Measurements from ENCODE around the gene LAMC3.

Gene LAMC3

DNA sequence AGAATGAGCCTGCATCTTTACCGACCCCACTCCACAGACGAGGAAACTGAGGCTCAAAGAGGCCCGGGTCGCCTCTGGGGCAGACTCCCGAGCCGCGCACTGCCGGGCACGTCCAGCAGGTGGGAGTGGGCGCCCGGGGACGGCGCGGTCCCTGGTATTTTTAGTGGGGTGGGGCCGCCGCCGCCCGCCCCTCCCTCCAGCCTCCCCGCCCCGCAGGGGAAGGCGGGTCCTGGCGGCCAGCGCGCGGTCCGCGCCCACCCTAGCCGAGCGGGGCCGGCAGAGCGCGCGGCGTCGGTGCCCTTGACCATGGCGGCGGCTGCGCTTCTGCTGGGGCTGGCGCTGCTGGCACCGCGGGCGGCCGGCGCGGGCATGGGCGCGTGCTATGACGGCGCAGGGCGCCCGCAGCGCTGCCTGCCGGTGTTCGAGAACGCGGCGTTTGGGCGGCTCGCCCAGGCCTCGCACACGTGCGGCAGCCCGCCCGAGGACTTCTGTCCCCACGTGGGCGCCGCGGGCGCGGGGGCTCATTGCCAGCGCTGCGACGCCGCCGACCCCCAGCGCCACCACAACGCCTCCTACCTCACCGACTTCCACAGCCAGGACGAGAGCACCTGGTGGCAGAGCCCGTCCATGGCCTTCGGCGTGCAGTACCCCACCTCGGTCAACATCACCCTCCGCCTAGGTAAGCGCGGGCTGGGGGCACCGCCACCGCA, at the start of gene LAMC3:
TSS of gene LAMC3 (plus strand) at position 266 of the 710 bp plus-strand sequence. CDS start at position 307, 41 bp downstream.
- peak within 1 kb of the TSS in 5 of 11 experiments; percentile 5 to 45 (median 15); a peak in 4 of 22 replicates for H3K9ac ChIP-seq
- no peak for TF ChIP-seq Cebpa-rat (IDR thresholded peaks at IDR 0.05)
- H4K20me1 ChIP-seq, result peaks cover 0 to 11% (median 0%) of the 10 kb centered on the region in 11 experiments; a peak in 5 of 22 replicates
- no peak within 1 kb of the TSS for H3K27ac ChIP-seq
- no peaks in the 10 kb centered on the region for H3K36me3 ChIP-seq
- peak within 1 kb of the TSS in 9 of 10 experiments; percentile 22 to 60 (median 43); a peak in 15 of 20 replicates for H3K4me3 ChIP-seq
- peaks cover 22 to 38% (median 30%) of the 10 kb centered on the region in 11 experiments for H3K27me3 ChIP-seq
- H3K4me1 ChIP-seq, result peaks cover 0 to 14% (median 10%) of the 10 kb centered on the region in 10 experiments; a peak in 9 of 20 replicates
- peak within 1 kb of the TSS; percentile 39 to 80 (median 57); a peak in 21 of 22 replicates for H3K4me2 ChIP-seq
- H3K9me3 ChIP-seq (replicated peaks in 1 of 11), result no peaks in the 10 kb centered on the region

- Histone ChIP-seq H3K4me2 (no peak overlapping the region), H3K4me3 (no peak overlapping the region), H3K27ac (no peak overlapping the region), H3K27me3 (no peaks in the 10 kb centered on the region), H3K9ac (no peak overlapping the region), H3K36me3 (no peaks in the 10 kb centered on the region), H4K20me1 (no peaks in the 10 kb centered on the region), H3K4me1 (peaks cover 0 to 15% (median 0%) of the 10 kb centered on the region in 10 experiments; a peak in 3 of 20 replicates), H3K9me3 (replicated peaks in 1 of 11) (peaks cover 11 to 35% (median 25%) of the 10 kb centered on the region in 11 experiments; a peak in 21 of 22 replicates)
- TF ChIP-seq Cebpa-rat (IDR thresholded peaks at IDR 0.05), result no peak
These were observed 49.1 kb upstream of the LAMC3 start for GRCh38 chr9:130959809-130960334.

- no peak for TF ChIP-seq Cebpa-rat (IDR thresholded peaks at IDR 0.05)
- Histone ChIP-seq H3K4me1 (peaks cover 0 to 15% (median 0%) of the 10 kb centered on the region in 10 experiments; a peak in 3 of 20 replicates), H3K27me3 (no peaks in the 10 kb centered on the region), H3K9me3 (replicated peaks in 1 of 11) (peaks cover 11 to 43% (median 26%) of the 10 kb centered on the region in 11 experiments; a peak in 21 of 22 replicates), H4K20me1 (no peaks in the 10 kb centered on the region), H3K9ac (no peak overlapping the region), H3K36me3 (no peaks in the 10 kb centered on the region), H3K4me2 (no peak overlapping the region), H3K4me3 (no peak overlapping the region), H3K27ac (no peak overlapping the region)
These were observed 48.2 kb upstream of the LAMC3 start for GRCh38 chr9:130960522-130961378.

DNA sequence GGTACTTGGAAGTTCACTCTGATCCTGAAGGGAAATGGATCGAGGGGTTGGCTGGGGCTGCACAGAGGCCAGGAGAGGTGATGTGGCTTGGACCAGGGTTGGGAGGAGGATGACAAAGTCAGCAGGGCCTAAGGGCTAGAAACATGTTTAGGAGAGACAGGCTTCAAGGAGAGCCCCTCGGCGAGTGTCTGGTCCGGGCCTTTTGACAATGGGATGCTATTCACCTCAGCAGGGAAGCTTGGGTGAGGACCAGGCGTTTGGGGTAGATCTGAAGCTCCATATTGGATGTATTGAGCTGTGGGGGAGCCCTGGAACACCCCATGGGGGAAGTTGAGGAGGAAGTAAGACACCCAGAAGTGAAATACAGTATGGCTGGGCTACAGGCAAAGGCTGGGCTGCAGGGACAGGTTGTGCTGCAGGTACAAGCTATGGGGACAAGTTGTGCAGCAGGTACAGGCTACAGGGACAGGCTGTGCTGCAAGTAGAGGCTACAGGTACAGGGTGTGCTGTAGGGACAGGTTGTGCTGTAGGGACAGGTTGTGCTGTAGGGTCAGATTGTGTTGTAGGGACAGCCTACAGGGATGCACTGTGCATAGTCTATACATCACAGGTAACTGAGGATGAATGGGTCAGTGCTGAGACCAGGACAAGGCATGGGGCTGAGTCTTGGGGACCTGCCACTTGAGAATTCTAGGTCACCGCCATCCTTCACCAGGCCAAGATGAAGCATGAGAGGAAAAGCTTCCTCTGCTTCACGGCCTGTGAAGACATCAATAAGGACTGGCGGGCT, 47.3 kb upstream of the LAMC3 start:
- Histone ChIP-seq H3K36me3 (no peaks in the 10 kb centered on the region), H3K9ac (no peak overlapping the region), H3K4me2 (peak overlapping the region in 2 of 11 experiments; percentile 24 to 27; a peak in 1 of 22 replicates), H3K27ac (no peak overlapping the region), H3K9me3 (replicated peaks in 1 of 11) (peaks cover 11 to 44% (median 26%) of the 10 kb centered on the region in 11 experiments; a peak in 21 of 22 replicates), H4K20me1 (no peaks in the 10 kb centered on the region), H3K4me3 (no peak overlapping the region), H3K27me3 (no peaks in the 10 kb centered on the region), H3K4me1 (peaks cover 0 to 15% (median 0%) of the 10 kb centered on the region in 10 experiments; a peak in 4 of 20 replicates)
- no peak for TF ChIP-seq Cebpa-rat (IDR thresholded peaks at IDR 0.05)

DNA sequence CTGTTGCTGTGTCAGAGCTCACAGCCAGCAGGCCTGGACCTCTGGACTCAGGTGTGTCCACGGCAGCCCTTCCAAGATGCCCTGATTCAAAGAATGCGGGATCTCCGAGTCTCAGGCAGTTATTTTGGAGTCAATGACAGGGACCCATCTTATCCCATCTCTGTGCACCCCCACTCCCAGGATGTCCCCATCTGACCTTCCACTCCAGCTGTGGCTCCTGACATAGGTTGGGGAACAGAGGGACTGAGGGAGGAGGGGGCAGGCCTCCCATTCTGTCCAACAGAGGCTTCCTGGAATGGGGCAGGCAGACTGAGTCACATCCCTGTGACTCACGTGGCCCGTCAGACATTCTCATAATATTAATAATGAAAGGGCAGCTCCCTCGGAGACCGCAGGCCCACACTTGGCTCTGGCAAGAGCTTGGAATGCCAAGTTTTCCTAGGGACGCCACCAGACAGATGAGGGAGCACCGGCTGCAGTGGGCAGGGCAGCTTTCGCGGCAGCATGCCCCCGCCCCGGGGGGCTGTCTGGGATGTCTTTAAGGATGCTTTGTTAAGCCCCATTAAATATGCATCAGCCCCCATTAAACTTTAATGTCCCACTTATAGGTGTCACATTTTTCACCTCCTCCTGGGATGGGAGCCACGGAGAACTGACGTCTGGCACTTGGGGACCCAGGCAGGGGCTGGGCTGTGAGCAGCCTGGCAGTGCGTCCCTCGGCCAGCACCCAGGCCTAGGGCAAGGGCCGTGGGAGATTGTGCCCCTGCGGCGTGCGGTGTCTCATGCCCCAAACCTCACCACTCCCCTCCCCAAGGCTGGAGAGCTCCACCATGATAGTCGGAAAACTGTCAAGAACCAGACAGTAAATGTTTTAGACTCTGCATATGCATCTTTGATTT, 46.3 kb upstream of the LAMC3 start:
- H3K9ac ChIP-seq, result no peak overlapping the region
- peak overlapping the region in 3 of 11 experiments; percentile 24 to 35 (median 27); a peak in 3 of 22 replicates for H3K4me2 ChIP-seq
- no peaks in the 10 kb centered on the region for H4K20me1 ChIP-seq
- no peak for TF ChIP-seq Cebpa-rat (IDR thresholded peaks at IDR 0.05)
- no peaks in the 10 kb centered on the region for H3K36me3 ChIP-seq
- H3K27ac ChIP-seq, result no peak overlapping the region
- peaks cover 0 to 21% (median 7%) of the 10 kb centered on the region in 10 experiments; a peak in 7 of 20 replicates for H3K4me1 ChIP-seq
- H3K4me3 ChIP-seq, result no peak overlapping the region
- H3K9me3 ChIP-seq (replicated peaks in 1 of 11), result peaks cover 11 to 44% (median 26%) of the 10 kb centered on the region in 11 experiments; a peak in 21 of 22 replicates
- no peaks in the 10 kb centered on the region for H3K27me3 ChIP-seq

DNA sequence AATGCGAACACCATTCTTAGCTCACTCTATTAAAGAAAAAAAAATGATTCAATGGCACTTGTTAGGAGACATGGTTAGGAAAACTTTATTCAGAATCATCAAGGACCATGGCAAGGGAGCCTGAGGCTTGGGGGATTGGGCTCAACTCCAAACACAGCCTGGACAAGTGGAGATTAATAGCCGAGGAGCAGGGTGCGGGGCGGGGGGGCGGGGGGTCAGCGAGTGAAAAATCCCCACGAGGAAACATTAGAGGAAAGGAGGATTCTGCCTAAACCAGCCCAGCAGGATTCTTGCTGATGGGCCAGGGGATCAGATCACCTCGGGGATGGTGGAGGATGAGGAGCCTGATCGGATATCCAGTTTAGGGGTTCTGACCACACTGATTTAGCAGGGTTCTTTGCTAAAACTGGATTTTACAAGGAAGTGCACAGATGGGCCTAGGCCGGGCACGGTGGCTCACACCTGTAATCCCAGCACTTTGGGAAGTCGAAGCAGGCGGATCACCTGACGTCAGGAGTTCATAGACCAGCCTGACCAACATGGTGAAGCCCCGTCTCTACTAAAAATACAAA, 45.6 kb upstream of the LAMC3 start:
- Histone ChIP-seq H3K27me3 (no peaks in the 10 kb centered on the region), H3K4me3 (no peak overlapping the region), H3K4me2 (no peak overlapping the region), H4K20me1 (no peaks in the 10 kb centered on the region), H3K9me3 (replicated peaks in 1 of 11) (peaks cover 11 to 40% (median 25%) of the 10 kb centered on the region in 11 experiments; a peak in 21 of 22 replicates), H3K27ac (no peak overlapping the region), H3K4me1 (peaks cover 0 to 27% (median 8%) of the 10 kb centered on the region in 10 experiments; a peak in 8 of 20 replicates), H3K36me3 (no peaks in the 10 kb centered on the region), H3K9ac (no peak overlapping the region)
- no peak for TF ChIP-seq Cebpa-rat (IDR thresholded peaks at IDR 0.05)

GRCh38 chr9:130963916-130964315, 45.1 kb upstream of the LAMC3 start:
- Histone ChIP-seq H3K27ac (no peak overlapping the region), H3K27me3 (no peaks in the 10 kb centered on the region), H3K4me2 (no peak overlapping the region), H3K9me3 (replicated peaks in 1 of 11) (peaks cover 11 to 35% (median 21%) of the 10 kb centered on the region in 11 experiments; a peak in 21 of 22 replicates), H3K4me3 (no peak overlapping the region), H3K4me1 (peaks cover 0 to 27% (median 8%) of the 10 kb centered on the region in 10 experiments; a peak in 8 of 20 replicates), H4K20me1 (no peaks in the 10 kb centered on the region), H3K36me3 (no peaks in the 10 kb centered on the region), H3K9ac (no peak overlapping the region)
- TF ChIP-seq Cebpa-rat (IDR thresholded peaks at IDR 0.05), result no peak
